AML-193 (cell line): Measurements from ENCODE around the gene FBXO33.

Experiments used
- DNase-seq, 2 experiments: peaks; one replicate each; lab custom pipeline; 2025; lab: John Stamatoyannopoulos, UW

FBXO33 gene

GRCh38 chr14:39432179-39432618, at the start of gene FBXO33:
Gene FBXO33 (minus strand): TSS chr14:39432433. CDS start chr14:39432162, 271 bp downstream.
- DNase-seq = peak; percentile 89 to 97

- DNase-seq = no peak
Observed at GRCh38 chr14:39474416-39474911, 42.2 kb upstream of the FBXO33 start.

GRCh38 chr14:39472078-39472477, 39.8 kb upstream of the FBXO33 start:
- peak; percentile 79 to 89 for DNase-seq

- DNase-seq = peak in 1 of 2 experiments; percentile 8
Observed at GRCh38 chr14:39469094-39469710, 37.0 kb upstream of the FBXO33 start.

GRCh38 chr14:39467889-39468524, 35.8 kb upstream of the FBXO33 start:
- DNase-seq = peak; percentile 67 to 70

- no peak for DNase-seq
Observed at GRCh38 chr14:39459795-39460478, 27.7 kb upstream of the FBXO33 start.

- DNase-seq = no peak
Observed at GRCh38 chr14:39456702-39457250, 24.5 kb upstream of the FBXO33 start.

GRCh38 chr14:39454906-39455539, 22.8 kb upstream of the FBXO33 start:
- no peak for DNase-seq

GRCh38 chr14:39452680-39453079, 20.4 kb upstream of the FBXO33 start:
- DNase-seq = no peak

GRCh38 chr14:39451811-39452210, 19.6 kb upstream of the FBXO33 start:
- DNase-seq = no peak

GRCh38 chr14:39447175-39447661, 15.0 kb upstream of the FBXO33 start:
- DNase-seq = no peak

- no peak for DNase-seq
Observed at GRCh38 chr14:39446131-39446744, 14.0 kb upstream of the FBXO33 start.

GRCh38 chr14:39442293-39442692, 10.1 kb upstream of the FBXO33 start:
- DNase-seq = no peak

- DNase-seq = no peak
Observed at GRCh38 chr14:39441805-39442204, 9.6 kb upstream of the FBXO33 start.

GRCh38 chr14:39440975-39441374, 8.7 kb upstream of the FBXO33 start:
- no peak for DNase-seq

- no peak for DNase-seq
Observed at GRCh38 chr14:39435241-39435640, 3.0 kb upstream of the FBXO33 start.

GRCh38 chr14:39434401-39434800, 2.2 kb upstream of the FBXO33 start:
- DNase-seq = no peak

GRCh38 chr14:39433452-39433813, 1.2 kb upstream of the FBXO33 start:
- DNase-seq = no peak

- DNase-seq = peak; percentile 28 to 34
Observed at GRCh38 chr14:39432619-39433451, 602 bp upstream of the FBXO33 start.

GRCh38 chr14:39431416-39432178, 636 bp downstream of the FBXO33 start:
- peak in 1 of 2 experiments; percentile 35 for DNase-seq
